Osteocyte (in vitro differentiated cells): ENCODE results near the gene RAB17. TPM values are rescaled to one million over a fixed set of nuclear protein-coding genes. Genes with fewer than 3 reads are reported as not detected.
"Not testable (repeated sequence)": the region's sequence is repeated elsewhere in the genome, so short reads cannot be mapped to it uniquely, and the experiment has no call there.

Source experiments
- DNase-seq: peaks from one replicate; pipeline ENCODE4 v3.0.0; 2021; ENCODE audit warnings: mixed read lengths; ENCODE audit not compliant: unreplicated experiment; ENCODE audit errors: extremely low spot score
- H3K27ac Mint-ChIP-seq: one replicate; pipeline ENCODE4 v1.8.0; 2021; ENCODE audit warnings: mild to moderate bottlenecking, mixed read lengths; ENCODE audit not compliant: unreplicated experiment
- H3K27me3 Mint-ChIP-seq: one replicate; pipeline ENCODE4 v1.8.0; 2021; ENCODE audit warnings: mixed read lengths; ENCODE audit not compliant: unreplicated experiment
- H3K36me3 Mint-ChIP-seq: one replicate; pipeline ENCODE4 v1.8.0; 2021; ENCODE audit warnings: mixed read lengths; ENCODE audit not compliant: unreplicated experiment
- H3K4me1 Mint-ChIP-seq: one replicate; pipeline ENCODE4 v1.8.0; 2021; ENCODE audit warnings: mixed read lengths; ENCODE audit not compliant: unreplicated experiment
- H3K4me3 Mint-ChIP-seq: one replicate; pipeline ENCODE4 v1.8.0; 2021; ENCODE audit warnings: mild to moderate bottlenecking, moderate library complexity, mixed read lengths; ENCODE audit not compliant: unreplicated experiment
- H3K9me3 Mint-ChIP-seq: one replicate; pipeline ENCODE4 v1.8.0; 2021; ENCODE audit warnings: mixed read lengths; ENCODE audit not compliant: unreplicated experiment
- total RNA-seq: library from RNA; stranded (reverse); gene quantifications from 2 replicates; pipeline ENCODE4 v1.2.1, GENCODE V29; 2021
- TF ChIP-seq, protein P1 (sequence below): fragments of 200-600 bp; sonication (generic); IDR thresholded peaks from 2 replicates; pipeline ENCODE4 v1.5.0; 2021; ENCODE audit warnings: antibody characterized with exemption, mild to moderate bottlenecking, moderate library complexity

The RAB17 gene
- total RNA-seq, 1 donor from 2014 or later: 5.2 TPM

DNA sequence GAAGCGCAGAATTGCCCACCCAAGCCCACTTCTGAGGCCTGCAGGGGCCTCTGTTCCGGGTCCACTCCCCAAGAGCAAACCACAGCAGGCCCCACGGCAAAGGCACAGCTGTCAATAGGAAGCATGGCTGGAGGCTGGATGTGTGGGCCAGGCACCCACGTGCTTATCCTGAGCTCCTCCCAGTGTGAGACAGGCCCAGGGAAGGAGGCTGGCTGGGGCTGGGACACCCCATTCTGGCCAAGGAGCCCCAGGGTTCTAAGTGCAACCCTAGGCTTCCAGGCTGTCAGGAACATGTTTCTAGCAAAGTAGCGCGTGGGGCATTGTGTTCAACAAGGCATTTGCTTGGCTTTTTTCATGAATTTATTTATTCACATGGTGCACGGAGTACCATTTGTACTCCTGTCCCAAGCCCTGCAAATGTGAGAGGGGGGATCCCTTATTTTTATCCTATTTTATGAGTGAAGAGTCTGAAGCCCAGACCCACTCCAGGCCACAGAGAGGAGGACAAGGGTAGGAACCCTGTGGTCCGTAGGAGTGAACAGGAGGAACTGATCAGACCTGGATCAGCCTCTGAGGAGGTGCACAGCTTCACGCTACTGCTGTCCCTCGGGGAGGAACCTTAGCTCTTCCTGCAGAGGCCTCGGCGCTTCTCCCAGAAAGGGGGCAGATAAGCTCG is 6.1 kb upstream of the RAB17 start:
- H3K27me3 Mint-ChIP-seq: no peaks in the 10 kb centered on the region
- H3K4me3 Mint-ChIP-seq: no peak overlapping the region
- no peaks in the 10 kb centered on the region for H3K36me3 Mint-ChIP-seq
- H3K27ac Mint-ChIP-seq: no peak overlapping the region
- H3K9me3 Mint-ChIP-seq: no peaks in the 10 kb centered on the region
- TF ChIP-seq, protein P1, sequence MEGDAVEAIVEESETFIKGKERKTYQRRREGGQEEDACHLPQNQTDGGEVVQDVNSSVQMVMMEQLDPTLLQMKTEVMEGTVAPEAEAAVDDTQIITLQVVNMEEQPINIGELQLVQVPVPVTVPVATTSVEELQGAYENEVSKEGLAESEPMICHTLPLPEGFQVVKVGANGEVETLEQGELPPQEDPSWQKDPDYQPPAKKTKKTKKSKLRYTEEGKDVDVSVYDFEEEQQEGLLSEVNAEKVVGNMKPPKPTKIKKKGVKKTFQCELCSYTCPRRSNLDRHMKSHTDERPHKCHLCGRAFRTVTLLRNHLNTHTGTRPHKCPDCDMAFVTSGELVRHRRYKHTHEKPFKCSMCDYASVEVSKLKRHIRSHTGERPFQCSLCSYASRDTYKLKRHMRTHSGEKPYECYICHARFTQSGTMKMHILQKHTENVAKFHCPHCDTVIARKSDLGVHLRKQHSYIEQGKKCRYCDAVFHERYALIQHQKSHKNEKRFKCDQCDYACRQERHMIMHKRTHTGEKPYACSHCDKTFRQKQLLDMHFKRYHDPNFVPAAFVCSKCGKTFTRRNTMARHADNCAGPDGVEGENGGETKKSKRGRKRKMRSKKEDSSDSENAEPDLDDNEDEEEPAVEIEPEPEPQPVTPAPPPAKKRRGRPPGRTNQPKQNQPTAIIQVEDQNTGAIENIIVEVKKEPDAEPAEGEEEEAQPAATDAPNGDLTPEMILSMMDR: no peak
- no peak for DNase-seq
- H3K4me1 Mint-ChIP-seq: peaks cover 55% of the 10 kb centered on the region

DNA sequence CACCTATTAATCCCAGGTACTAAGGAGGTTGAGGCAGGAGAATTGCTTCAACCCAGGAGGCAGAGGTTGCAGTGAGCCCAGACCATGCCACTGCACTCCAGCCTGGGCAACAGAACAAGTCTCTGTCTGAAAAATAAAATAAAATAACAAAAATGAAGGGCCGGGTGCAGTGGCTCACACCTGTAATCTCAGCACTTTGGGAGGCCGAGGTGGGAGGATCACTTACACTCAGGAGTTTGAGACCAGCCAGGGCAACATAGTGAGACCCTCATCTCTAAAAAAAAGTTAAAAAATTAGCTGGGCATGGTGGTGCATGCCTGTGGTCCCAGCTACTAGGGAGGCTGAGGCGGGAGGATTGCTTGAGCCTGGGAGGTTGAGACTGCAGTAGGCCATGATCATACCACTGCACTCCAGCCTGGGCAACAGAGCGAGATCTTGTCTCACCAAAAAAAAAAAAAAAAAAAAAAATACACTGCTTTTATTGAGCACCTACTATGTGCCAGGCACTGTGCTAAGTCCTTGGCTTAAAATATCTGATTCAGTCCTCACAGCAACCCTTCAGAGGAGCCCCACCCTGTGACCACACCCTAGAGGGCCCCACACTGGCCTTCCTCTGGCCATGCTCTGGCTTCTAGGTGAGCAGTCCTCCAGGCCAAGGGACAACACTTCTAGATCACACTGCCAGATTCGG is 5.4 kb upstream of the RAB17 start:
- not testable (repeated sequence) for H3K27me3 Mint-ChIP-seq

DNA sequence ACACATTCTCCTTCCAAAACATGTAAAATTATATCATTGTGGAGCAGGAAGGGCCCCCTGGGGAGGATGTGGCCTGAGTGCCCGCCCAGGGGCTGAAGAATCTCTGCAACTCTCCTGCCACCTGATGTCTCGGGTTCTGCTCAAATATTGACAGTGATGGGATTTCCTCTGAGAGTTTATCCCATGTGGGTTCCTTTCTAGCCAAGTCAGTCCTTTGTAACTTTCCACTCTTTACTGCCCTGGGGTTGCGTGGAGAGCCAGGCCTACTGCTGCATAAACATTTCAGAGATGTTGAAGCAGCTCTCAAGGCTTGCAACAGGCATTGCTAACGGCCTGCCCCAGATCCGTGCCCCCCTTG is 4.0 kb upstream of the RAB17 start:
- Mint-ChIP-seq H3K4me3 (no peak overlapping the region), H3K9me3 (no peaks in the 10 kb centered on the region), H3K36me3 (no peaks in the 10 kb centered on the region), H3K27ac (peak overlapping the region; percentile 87), H3K27me3 (no peaks in the 10 kb centered on the region), H3K4me1 (peaks cover 61% of the 10 kb centered on the region)
- TF ChIP-seq, protein P1: no peak
- no peak for DNase-seq

More for the DNA sequence above, 5.4 kb upstream of the RAB17 start:
- not testable (repeated sequence) for H3K27ac Mint-ChIP-seq, H3K36me3 Mint-ChIP-seq, DNase-seq, H3K4me3 Mint-ChIP-seq, H3K9me3 Mint-ChIP-seq
- H3K4me1 Mint-ChIP-seq: peaks cover 60% of the 10 kb centered on the region

DNA sequence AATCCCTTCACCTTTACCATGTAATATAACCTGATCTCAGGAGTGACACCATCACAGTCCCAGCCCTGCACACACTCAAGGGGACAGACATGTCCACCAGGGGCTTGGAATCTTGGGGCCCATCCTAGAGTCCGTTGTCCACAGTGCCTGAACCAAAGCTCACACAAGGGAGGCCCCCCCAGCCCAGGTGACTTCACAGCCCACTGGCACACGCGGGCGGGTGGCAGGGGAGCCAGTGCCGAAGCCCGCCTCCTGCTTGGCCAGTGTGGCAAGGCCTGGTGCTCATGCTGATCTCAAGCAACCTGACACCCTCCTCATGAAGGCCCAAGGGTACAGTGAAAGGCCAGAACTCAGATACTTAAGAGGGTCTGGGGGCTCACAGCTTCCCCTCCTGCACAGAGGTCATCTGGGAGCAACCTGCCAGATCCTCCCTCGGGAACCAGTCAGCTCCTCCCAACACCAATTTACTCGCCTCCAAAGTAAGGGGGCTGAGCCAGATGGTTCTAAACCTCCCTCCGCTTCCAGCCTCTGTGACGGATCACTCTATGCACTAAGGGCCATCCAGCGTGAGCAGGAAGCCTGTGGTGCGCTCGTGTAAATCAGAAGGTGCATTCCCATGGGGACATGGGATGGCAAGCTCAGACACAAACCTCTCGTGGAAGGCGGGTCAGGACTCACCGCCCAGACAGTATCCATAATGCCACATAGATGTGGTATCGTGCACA is 3.2 kb upstream of the RAB17 start:
- Mint-ChIP-seq H3K27ac (peak overlapping the region; percentile 87), H3K9me3 (no peaks in the 10 kb centered on the region), H3K4me1 (peaks cover 65% of the 10 kb centered on the region), H3K4me3 (no peak overlapping the region), H3K27me3 (no peaks in the 10 kb centered on the region), H3K36me3 (no peaks in the 10 kb centered on the region)
- no peak for DNase-seq
- TF ChIP-seq, protein P1: no peak

DNA sequence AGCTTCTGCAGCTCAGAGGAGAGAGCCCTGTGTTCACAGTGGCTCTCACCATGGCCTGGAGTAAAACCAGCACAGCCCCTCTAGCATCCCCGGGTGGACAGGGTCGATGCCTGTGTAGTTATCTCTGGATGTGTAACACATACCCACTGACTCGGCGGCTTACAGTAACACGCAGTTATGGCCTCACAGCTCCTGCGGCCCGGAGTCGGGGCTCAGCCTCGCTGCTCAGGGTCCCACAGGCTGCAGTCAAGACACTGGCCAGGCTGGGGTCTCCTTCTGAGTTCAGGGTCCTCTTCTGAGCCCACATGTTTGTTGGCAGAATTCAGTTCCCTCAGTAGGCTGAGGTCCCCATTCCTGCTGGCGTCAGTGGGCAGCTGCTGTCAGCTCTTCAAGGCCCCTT is 2.5 kb upstream of the RAB17 start:
- Mint-ChIP-seq H3K4me3 (no peak overlapping the region), H3K27ac (peak overlapping the region; percentile 31), H3K36me3 (no peaks in the 10 kb centered on the region), H3K27me3 (no peaks in the 10 kb centered on the region), H3K4me1 (peaks cover 63% of the 10 kb centered on the region), H3K9me3 (no peaks in the 10 kb centered on the region)
- TF ChIP-seq, protein P1: no peak
- DNase-seq: no peak
